HG03159 (cell line): Measurements from ENCODE around the gene RIMOC1.
"Not testable (repeated sequence)": the region's sequence is repeated elsewhere in the genome, so short reads cannot be mapped to it uniquely, and the experiment has no call there.

Experiments
- ATAC-seq: cut with Tn5 transposase; IDR thresholded peaks from one replicate; pipeline ENCODE4 v1.9.1; 2021; ENCODE audit warnings: mild to moderate bottlenecking, moderate library complexity; ENCODE audit not compliant: unreplicated experiment

Gene RIMOC1

DNA sequence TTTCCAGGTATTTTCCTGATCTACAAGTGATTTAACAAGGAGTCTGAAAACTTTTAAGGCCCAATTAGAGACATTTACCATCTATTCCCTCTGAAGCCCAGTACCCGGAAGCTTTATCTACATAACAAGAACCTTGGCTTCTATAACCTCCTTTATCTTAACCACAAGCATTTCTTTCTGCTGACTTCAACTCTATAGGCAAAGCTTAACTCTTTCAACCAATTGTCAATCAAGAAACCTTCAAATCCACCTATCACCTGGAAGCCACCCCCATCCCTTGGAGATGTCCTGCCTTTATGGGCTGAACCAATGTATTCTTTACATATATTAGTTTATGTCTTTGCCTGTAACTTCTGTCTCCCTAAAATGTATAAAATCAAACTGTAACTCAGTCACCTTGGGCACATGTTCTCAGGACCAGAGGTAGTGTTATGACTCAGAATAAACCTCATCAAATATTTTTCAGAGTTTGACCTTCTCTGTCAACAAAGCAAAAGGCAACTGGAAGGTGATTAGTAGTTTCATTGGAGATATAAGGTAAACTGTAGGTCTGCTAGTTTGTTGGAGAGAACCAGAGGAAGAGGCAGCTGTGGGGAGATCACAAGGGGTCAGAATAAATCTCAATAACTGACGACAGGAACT is 13.0 kb upstream of the RIMOC1 start:
- ATAC-seq = peak; percentile 62

GRCh38 chr5:41892031-41892430 is 12.1 kb upstream of the RIMOC1 start:
- ATAC-seq = no peak

DNA sequence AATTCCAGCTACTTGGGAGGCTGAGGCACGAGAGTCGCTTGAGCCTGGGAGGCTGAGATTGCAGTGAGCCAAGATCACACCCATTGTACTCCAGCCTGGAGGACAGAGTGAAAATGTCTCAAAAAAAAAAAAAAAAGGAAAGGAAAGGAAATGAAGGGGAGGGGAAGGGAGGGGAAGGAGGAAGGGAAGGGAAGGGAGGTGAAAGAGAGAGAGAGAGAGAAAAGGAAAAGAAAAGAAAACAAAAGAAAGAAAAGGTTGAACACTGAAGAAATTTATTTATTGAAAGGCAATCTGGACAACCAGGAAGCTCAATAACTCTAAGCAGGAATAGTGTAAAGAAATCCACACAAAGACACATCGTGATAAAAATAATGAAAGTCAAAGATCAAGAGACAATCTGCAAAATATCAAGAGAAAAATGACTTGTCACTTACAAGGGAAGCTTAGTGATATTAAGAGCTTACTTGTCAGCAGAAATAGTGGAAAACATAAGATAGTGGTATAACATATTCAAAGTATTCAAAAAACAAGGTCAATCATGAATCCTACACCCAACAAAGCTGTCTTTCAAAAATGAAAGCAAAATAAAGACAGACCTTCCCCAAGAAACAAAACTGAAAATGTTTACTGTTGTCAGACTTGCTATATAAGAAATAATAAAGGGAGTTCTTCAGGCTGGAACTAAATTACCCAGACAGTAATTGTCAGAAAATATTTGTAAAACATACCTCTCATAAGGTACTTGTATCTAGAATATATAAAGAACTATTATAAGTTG is 10.9 kb upstream of the RIMOC1 start:
- peak; percentile 62 for ATAC-seq

- ATAC-seq = no peak
These were observed 7.9 kb upstream of the RIMOC1 start for GRCh38 chr5:41896230-41896629.

- no peak for ATAC-seq
These were observed 707 bp upstream of the RIMOC1 start for GRCh38 chr5:41903382-41903891.

- ATAC-seq = no peak
These were observed 2.0 kb downstream of the RIMOC1 start for GRCh38 chr5:41906151-41906550.

DNA sequence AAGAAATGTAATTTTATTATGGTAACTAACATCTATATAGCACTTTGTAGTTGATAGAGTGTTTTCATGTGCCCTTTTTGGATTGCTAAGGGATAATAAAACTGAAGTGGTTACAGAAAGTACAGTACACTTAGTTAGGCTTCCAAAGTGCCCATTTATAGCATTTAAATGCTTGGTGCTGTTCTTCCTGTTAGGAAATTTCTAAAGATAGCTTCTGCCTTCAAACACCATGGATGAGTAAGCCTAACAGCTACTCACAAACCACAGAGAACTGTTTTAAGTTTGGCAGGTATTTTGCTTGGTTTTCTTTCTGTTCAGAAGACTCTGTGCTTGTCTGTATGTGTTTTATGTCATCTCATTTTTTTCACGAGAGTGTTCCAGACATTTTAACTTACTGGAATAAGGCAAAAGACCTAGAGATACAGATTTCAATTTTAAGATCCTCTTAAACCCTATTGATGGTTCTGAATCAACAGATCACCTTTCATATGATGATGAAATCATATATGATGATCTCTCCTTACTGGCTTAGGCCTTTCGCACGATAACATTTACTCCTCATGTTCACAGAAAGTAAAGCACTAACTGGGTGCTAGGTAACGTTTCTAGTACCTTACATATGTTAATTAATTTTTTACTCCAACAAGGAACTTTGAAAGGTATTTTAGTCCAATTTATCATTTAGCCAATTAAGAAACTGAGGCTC is 4.4 kb downstream of the RIMOC1 start:
- ATAC-seq = no peak

DNA sequence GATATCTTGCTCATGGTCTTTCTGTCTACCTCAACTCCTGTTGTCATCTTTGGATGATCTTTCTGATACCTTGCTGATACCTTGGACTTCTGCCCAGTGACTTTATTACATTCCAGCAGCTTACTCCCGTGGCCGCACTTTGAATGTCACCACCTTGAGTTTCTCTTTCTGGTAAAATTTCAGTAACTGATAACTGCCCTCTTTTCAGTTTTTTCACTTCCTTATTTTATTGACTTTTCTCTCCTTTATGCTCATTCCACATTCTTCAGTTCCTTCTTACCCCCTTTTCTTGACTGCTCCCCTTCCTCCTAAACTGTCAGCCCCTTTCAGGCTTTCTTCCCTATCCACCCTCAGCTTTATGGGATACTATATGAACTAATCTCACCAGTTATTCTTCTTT is 14.0 kb downstream of the RIMOC1 start:
- ATAC-seq = peak; percentile 67

DNA sequence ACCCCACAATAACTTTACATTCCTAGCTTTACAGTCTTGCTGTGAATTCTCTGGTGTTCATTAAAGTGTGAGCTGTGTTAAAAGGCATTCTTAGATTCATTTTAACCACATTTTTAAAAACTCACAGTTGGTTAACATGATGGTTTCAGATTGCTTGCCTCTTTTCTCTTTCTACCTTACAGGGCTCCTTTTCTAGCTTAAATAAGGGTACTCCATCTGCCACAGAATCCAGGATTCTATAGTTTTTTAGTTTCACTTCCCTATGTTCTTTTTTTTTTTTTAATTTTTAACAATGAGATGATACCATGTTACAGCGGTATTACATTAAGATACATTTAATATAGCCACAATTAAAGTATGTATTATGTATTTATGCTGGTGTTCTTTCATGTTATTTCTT is 17.0 kb downstream of the RIMOC1 start:
- ATAC-seq = no peak

- ATAC-seq = no peak
These were observed 17.7 kb downstream of the RIMOC1 start for GRCh38 chr5:41921874-41922273.

DNA sequence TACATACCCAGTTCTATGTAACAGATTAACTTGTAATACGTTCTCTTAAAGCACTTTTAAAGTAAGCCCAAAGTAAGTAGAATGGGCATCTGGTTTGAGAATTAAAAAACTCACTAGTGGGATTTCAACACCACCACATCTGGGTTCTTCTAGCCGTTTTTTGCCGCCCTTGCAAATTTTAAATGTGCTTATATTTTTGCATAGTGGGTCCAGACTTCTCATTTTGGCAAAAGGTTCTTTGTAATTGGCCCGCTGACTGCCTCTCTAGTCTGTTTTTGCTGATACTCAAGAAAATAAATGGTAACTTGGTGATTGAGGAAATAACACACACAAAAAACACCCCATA is 20.4 kb downstream of the RIMOC1 start:
- ATAC-seq = no peak

- ATAC-seq = peak; percentile 85
These were observed 20.9 kb downstream of the RIMOC1 start, which contains the start of gene FBXO4 for GRCh38 chr5:41924872-41925554. Gene FBXO4, plus strand, starts transcription at chr5:41925281. Its CDS starts 29 bp downstream, at chr5:41925310.

- peak; percentile 23 for ATAC-seq
These were observed 21.4 kb downstream of the RIMOC1 start for GRCh38 chr5:41925555-41925951.

GRCh38 chr5:41927604-41928003 is 23.5 kb downstream of the RIMOC1 start:
- no peak for ATAC-seq

GRCh38 chr5:41929035-41929434 is 24.9 kb downstream of the RIMOC1 start:
- ATAC-seq = no peak

DNA sequence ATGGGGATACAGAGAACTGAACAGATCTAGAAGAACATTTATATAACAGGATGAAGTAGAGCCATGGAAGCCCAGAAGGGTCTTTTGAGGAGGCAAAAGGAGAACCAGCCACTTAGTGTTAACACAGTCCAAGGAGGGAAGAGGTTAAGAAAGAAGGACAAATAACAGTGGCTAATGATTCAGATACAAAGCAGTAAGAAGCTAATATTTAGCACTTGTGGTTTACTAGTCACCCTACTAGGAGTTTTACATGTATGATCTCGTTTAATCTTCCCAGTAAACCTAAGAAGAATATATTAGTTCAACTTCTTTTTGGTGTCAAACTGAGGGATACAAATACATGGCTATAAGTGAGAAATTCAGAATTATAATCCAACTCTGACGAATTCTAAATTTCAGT is 28.6 kb downstream of the RIMOC1 start:
- ATAC-seq = no peak

GRCh38 chr5:41935544-41935943 is 31.4 kb downstream of the RIMOC1 start:
- ATAC-seq = no peak

DNA sequence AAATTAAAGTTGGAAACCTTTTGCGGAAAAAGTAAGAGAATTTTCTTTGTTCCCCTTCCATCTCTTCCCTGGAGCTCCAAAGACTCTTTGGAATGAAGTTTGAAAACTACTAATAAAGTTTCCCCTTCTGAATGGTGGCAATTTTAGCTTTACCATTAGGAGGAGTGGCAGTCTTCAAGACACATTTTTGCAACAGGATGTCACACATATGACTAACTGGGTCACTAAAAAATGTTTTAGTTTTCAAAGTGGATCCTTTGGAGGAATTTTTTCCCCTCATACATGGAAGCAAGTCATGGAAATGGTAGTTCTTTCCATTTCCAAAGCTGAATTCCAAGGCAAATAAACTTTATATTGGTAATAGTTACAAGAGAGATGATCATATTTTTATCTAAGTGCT is 36.5 kb downstream of the RIMOC1 start:
- ATAC-seq = no peak

- ATAC-seq = not testable (repeated sequence)
These were observed 41.3 kb downstream of the RIMOC1 start for GRCh38 chr5:41945332-41945955.

DNA sequence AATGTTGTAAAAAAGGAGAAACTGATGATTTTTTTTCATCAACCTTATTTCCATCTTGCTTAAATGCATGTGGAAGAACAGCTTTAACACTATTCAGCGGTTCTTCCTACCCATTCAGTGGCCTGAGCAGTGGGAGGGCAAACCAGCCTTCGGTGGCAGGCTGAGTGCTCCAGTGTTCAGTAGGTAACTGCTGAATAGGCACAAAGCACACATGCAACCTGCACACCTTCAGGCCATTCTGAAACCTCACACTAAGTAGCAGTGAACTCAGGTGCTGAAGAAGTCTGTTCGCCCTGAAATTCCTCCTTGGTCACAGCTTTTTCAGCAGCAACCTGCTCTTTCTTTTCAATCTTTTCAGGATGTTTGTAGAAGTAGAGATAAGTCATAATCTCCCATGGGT is 47.1 kb downstream of the RIMOC1 start:
- no peak for ATAC-seq
